GM19395 (cell line): ENCODE data around the gene BSN.

Experiments used
- ATAC-seq: cut with Tn5 transposase; IDR thresholded peaks from one replicate; pipeline ENCODE4 v1.9.1; 2021; ENCODE audit warnings: mild to moderate bottlenecking, moderate library complexity; ENCODE audit not compliant: unreplicated experiment

Gene BSN

GRCh38 chr3:49711489-49711888 is 157.2 kb downstream of the BSN start:
- ATAC-seq: no peak

DNA sequence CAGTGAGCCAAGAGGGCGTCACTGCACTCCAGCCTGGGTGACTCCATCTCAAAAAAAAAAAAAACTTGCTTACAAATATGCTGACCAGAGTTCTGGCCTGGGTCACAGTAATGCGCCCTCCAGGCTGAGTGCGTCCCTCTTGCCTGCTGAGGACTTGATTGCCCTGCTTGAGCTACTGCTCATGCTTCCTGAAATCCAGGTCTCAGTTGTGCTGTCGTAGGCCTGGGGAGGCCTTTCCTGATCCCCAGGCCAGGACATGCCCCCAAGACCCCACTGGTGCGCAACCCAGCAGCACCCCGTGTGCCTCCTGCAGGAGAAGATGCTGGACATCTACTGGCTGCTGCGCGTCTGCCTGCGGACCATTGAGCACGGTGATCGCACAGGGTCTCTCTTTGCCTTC is 157.9 kb downstream of the BSN start:
- no peak for ATAC-seq

GRCh38 chr3:49712631-49713317 is 158.5 kb downstream of the BSN start:
- no peak for ATAC-seq

- no peak for ATAC-seq
Observed at GRCh38 chr3:49713336-49714105, 159.2 kb downstream of the BSN start.

- no peak for ATAC-seq
Observed at GRCh38 chr3:49714728-49715550, 160.7 kb downstream of the BSN start.

- ATAC-seq: no peak
Observed at GRCh38 chr3:49715611-49716121, 161.4 kb downstream of the BSN start.

DNA sequence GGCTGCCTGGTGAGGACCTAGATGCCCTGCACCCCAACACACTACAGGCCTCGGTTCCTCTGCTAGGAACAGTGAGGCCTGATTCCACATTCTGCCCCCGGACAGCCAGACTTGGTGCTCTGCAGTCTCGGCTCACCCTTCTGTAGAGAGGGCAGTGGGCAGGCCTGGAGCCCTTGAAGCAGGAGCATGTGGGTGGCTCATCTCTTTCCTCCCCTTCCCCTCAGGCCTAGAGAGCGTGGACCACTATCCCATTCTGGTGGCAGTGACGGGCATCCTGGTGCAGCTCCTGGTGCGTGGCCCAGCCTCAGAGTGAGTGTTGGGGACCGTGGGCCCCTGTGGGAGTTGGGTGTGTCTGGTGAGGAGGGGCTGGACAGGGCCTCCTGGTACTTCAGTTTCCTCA is 161.9 kb downstream of the BSN start:
- ATAC-seq: no peak

- ATAC-seq: no peak
Observed at GRCh38 chr3:49716691-49717210, 162.5 kb downstream of the BSN start.

DNA sequence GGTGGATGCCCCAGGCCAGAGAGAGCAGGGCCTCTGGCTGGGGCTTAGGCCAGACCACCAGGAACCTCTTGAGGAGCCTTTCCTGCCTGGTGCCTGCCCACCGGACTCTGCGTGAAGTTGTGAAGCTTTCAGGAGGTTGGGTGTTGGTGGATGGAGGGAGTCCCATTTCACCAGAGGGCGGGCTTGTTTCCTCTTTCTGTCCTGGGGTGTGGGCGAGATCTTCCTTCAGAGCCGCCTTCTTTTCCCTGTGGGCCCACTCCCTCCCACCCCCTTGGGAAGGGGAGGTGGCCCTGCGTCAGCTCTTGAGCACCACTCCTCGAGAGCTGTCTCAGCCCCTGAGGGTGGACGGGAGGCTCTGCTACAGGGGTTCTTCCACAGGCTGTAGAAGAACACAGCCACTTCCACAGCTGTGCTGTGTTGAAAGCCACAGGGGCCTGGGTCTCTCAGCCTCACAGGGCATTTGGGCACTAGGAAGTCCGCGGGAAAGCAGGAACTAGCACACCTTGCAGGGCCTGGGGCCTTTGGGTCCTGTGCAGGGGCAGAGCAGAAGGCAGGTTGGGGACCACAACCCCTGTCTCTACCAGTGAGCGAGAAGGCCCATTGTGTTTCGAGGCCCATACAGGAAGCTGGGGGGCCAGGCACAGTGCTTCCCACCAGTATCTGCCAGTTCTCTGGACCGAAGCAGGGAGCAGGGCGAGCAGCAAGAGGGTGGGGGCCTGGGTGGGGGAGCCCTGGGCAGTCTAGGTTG is 163.1 kb downstream of the BSN start:
- no peak for ATAC-seq

DNA sequence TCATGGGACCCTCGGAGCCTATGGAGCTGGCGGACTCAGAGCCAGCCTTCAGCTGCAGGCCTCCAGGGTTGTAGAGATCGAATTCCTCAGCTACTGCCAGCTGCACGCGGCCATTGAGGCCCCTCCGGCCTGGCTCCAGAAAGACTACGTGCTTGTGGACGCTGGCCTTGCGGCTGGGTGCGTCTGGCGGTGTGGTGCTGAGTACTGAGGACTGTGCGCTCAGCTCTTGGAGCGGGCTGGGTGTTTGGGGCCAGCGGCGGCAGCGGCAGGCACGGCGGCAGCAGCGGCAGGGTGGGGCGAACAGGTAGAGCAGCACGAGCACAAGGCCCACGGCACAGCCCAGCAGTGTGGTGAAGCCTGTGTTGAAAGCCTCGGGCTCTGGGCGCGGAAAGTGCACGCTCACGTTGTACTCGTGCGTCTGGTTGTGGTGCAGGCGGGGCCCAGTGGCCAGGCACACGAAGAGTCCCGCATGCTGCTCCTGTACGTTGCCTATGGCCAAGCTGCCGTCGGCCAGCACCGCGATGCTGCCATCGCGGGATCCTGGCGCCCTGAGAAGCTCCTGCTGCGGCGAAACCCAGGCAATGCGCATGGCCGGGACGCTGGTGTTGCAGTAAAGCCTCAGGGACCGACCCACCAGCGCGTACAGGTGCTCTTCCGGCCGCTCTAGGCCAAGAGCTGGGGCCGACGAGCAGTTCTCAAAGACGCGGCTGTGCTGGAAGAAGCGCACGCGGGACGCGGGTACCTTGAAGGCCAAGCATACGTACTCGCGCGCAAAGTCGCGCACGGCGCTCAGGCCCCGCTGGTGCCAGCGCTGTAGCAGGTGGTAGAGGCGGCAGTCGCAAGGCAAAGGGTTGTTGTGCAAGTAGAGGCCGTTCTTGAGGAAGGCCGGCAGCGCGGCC is 163.9 kb downstream of the BSN start:
- no peak for ATAC-seq

- ATAC-seq: no peak
Observed at GRCh38 chr3:49718858-49719213, 164.6 kb downstream of the BSN start.

DNA sequence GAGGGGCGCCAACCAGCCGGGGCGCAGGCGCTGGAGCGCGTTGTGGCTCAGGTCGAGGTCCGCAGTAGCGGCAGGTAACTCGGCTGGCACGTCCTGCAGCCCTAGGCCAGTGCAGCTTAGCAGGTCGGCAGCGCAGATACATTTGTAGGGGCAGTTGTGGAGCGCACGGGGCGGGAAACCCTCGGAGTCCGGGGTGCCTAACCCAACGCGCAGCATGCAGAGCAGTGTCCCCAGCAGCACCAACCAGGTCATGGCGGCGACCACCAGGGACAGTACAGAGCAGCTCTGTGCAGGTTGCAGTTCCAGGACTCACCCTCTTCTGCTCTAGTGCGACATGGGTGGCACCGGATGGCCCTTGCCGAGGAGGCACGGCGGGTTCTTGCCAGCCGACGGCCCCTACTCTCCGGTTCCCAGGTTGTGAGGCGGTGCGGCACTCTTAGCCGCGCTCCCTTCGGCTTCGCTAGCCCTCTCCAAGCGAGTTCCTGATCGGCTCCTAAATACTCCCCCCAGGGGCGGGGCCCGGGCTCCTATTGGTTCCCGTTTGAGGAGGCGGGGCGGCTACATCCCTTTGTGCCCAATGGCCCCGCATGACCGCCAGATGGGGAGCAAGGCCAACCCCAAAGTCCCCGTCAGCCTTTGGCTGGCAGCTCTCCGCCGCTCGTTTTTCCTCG is 165.1 kb downstream of the BSN start, which contains the start of gene AMIGO3:
Gene AMIGO3, minus strand, starts transcription at position 471 of the 671 bp plus-strand sequence. Its CDS starts 219 bp downstream, at position 252.
- peak; percentile 62 for ATAC-seq
